Fibroblast of lung (primary cell): ENCODE data around the gene KMT2A. TPM values are rescaled to one million over a fixed set of nuclear protein-coding genes. Genes with fewer than 3 reads are reported as not detected.

Experiments used
- DNase-seq, 2 donors: peaks; one replicate each; pipeline versions ENCODE4 v3.0.0 to v3.0.0-alpha.2; 2010; ENCODE audit warnings: low read depth in 2 of 2
- H2AFZ ChIP-seq: 2 replicates; pipeline ENCODE4 v1.5.1; 2012; ENCODE audit warnings: low read length, control low read depth, inconsistent platforms
- H3K27ac ChIP-seq: 2 replicates; pipeline ENCODE4 v1.5.1; 2011; ENCODE audit warnings: low read length, control low read depth; ENCODE audit not compliant: insufficient read depth
- H3K27me3 ChIP-seq: 2 replicates; pipeline ENCODE4 v1.5.1; 2011; ENCODE audit warnings: mild to moderate bottlenecking, low read length; ENCODE audit not compliant: control insufficient read depth, insufficient read depth
- H3K36me3 ChIP-seq: 2 replicates; pipeline ENCODE4 v1.5.1; 2011; ENCODE audit warnings: low read length; ENCODE audit not compliant: control insufficient read depth, insufficient read depth
- H3K4me1 ChIP-seq: 2 replicates; pipeline ENCODE4 v1.5.1; 2011; ENCODE audit warnings: low read length; ENCODE audit not compliant: control insufficient read depth, insufficient read depth; ENCODE audit errors: extremely low read depth
- H3K4me2 ChIP-seq: 2 replicates; pipeline ENCODE4 v1.5.1; 2011; ENCODE audit warnings: low read length, control low read depth; ENCODE audit not compliant: insufficient read depth; ENCODE audit errors: extremely low read depth
- H3K4me3 ChIP-seq, 4 experiments: fragments of 200-600 bp in 1 of 4; sonication (generic) in 1 of 4; replicated peaks in 1 of 4; 2 replicates each; pipeline ENCODE4 v1.5.1; 2011 to 2016; ENCODE audit warnings: low read length in 4 of 4, low read depth in 3 of 4, mild to moderate bottlenecking in 3 of 4, control low read depth in 2 of 4, inconsistent platforms in 1 of 4, mixed read lengths in 1 of 4; ENCODE audit not compliant: insufficient read depth in 1 of 4; ENCODE audit errors: control extremely low read depth in 1 of 4
- H3K79me2 ChIP-seq: 2 replicates; pipeline ENCODE4 v1.5.1; 2012; ENCODE audit warnings: mild to moderate bottlenecking, low read length, inconsistent platforms; ENCODE audit not compliant: control insufficient read depth, insufficient read depth
- H3K9ac ChIP-seq: 2 replicates; pipeline ENCODE4 v1.5.1; 2011; ENCODE audit warnings: mild to moderate bottlenecking, low read length, control low read depth; ENCODE audit not compliant: insufficient read depth
- H3K9me3 ChIP-seq: 2 replicates; pipeline ENCODE4 v1.5.1; 2012; ENCODE audit warnings: low read depth, low read length; ENCODE audit not compliant: control insufficient read depth, insufficient read depth
- H4K20me1 ChIP-seq: 2 replicates; pipeline ENCODE4 v1.5.1; 2011; ENCODE audit warnings: low read length; ENCODE audit not compliant: control insufficient read depth, insufficient read depth; ENCODE audit errors: extremely low read depth
- EZH2 ChIP-seq: IDR thresholded peaks from 2 replicates; pipeline ENCODE4 v1.5.1; 2012; ENCODE audit warnings: low read length, control low read depth, mild to moderate bottlenecking; ENCODE audit errors: missing control alignments
- polyA plus RNA-seq, 2 donors: library from polyadenylated mRNA; depleted of rRNA in 1 of 2; stranded (reverse) in 1 of 2; unstranded in 1 of 2; fragments of >200 nt; gene quantifications; 2 replicates each; pipeline ENCODE4 v1.2.1, GENCODE V29; 2011 to 2012; ENCODE audit warnings: missing spikeins in 1 of 2
- total RNA-seq: library from RNA; depleted of rRNA; stranded (reverse); fragments of >200 nt; gene quantifications from 2 replicates; pipeline ENCODE4 v1.2.1, GENCODE V29; 2014
- TF ChIP-seq, protein P1 (sequence below), 2 donors: IDR thresholded peaks in 1 of 2; conservative IDR thresholded peaks in 1 of 2; 1 replicate in 1 of 2; 2 replicates in 1 of 2; pipeline ENCODE4 v1.5.1; 2011 to 2012; ENCODE audit warnings: low read length in 2 of 2, control low read depth in 1 of 2, inconsistent platforms in 1 of 2, low read depth in 1 of 2, mild to moderate bottlenecking in 1 of 2

Gene KMT2A
- total and polyA plus RNA-seq, 2 donors (not counting 1 experiment from before 2014, with no cell fraction given): 17.1 to 33.4 TPM

DNA sequence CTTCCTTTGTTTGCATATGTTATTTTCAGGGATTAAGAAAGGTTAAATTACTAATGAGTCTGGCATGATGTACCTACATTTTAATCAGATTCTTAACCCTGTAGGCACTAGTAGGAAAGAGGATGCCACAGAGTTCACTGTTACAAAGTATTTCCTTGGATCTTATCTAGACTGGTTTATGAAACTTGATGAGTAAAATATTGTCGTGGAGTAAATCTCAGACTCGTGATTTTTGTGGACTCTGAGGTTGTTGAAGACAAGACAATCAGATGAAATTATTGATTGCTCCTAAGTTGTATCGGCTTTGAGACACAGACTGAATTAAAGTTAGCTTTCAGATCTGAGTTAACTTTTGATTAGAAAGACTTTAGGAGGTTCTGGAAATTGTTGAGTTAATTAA lies 6.0 kb downstream of the KMT2A start:
- no peak for DNase-seq
- TF ChIP-seq, protein P1, sequence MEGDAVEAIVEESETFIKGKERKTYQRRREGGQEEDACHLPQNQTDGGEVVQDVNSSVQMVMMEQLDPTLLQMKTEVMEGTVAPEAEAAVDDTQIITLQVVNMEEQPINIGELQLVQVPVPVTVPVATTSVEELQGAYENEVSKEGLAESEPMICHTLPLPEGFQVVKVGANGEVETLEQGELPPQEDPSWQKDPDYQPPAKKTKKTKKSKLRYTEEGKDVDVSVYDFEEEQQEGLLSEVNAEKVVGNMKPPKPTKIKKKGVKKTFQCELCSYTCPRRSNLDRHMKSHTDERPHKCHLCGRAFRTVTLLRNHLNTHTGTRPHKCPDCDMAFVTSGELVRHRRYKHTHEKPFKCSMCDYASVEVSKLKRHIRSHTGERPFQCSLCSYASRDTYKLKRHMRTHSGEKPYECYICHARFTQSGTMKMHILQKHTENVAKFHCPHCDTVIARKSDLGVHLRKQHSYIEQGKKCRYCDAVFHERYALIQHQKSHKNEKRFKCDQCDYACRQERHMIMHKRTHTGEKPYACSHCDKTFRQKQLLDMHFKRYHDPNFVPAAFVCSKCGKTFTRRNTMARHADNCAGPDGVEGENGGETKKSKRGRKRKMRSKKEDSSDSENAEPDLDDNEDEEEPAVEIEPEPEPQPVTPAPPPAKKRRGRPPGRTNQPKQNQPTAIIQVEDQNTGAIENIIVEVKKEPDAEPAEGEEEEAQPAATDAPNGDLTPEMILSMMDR (conservative IDR thresholded peaks at IDR 0.05 in 1 of 2, IDR thresholded peaks at IDR 0.05 in 1 of 2; ENCODE audit: low read depth in 1 of 2, low read length in 2 of 2): no peak
- TF ChIP-seq EZH2: no peak
- H3K27ac ChIP-seq: no peak overlapping the region
- no peak overlapping the region for H3K4me3 ChIP-seq
- H3K36me3 ChIP-seq: no peaks in the 10 kb centered on the region
- H3K27me3 ChIP-seq: no peaks in the 10 kb centered on the region
- H2AFZ ChIP-seq: no peak overlapping the region
- no peak overlapping the region for H3K9ac ChIP-seq
- H3K9me3 ChIP-seq: no peaks in the 10 kb centered on the region
- H3K4me2 ChIP-seq: no peak overlapping the region
- H4K20me1 ChIP-seq: peaks cover 9% of the 10 kb centered on the region
- H3K4me1 ChIP-seq: peaks cover 8% of the 10 kb centered on the region
- H3K79me2 ChIP-seq: peaks cover 96% of the 10 kb centered on the region

DNA sequence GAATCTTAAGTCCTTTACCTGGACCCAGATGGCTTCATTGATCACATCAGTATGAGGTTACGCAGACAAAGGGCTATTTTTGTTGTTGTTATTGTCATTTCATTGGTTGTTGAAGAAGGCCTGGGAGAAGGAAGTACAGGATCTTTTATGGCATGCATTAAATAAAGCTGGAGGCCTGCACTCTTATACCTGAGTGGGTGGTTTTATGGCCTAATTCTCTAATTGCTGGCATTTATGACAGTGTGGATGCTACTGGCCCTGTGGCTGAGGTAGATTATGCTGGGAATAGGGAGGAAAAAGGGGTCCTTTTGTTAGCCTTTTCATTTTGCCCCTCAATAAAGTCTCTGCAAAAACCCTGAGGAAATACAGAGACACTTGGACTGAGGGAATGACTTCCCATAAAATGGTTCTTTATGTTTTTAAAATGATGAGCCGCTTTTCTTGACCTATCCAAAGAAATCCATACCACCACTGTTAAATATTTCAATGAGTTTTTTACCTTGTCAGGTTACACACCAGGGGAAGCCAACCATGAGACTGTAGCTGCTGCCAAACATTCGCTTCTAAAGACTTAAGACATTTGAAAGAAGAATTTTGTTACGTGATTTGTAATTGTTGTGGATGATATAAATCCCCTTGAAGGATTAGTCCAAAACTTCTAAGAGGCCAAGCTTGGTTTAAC lies 6.8 kb downstream of the KMT2A start:
- Histone ChIP-seq H3K9me3 (no peaks in the 10 kb centered on the region), H3K36me3 (no peaks in the 10 kb centered on the region), H3K4me1 (peaks cover 8% of the 10 kb centered on the region), H3K79me2 (peaks cover 93% of the 10 kb centered on the region), H3K27me3 (no peaks in the 10 kb centered on the region), H4K20me1 (peaks cover 11% of the 10 kb centered on the region), H2AFZ (no peak overlapping the region), H3K27ac (no peak overlapping the region), H3K4me3 (no peak overlapping the region), H3K9ac (no peak overlapping the region), H3K4me2 (no peak overlapping the region)
- TF ChIP-seq EZH2: no peak
- TF ChIP-seq, protein P1 (conservative IDR thresholded peaks at IDR 0.05 in 1 of 2, IDR thresholded peaks at IDR 0.05 in 1 of 2; ENCODE audit: low read depth in 1 of 2, low read length in 2 of 2): no peak
- DNase-seq: no peak

DNA sequence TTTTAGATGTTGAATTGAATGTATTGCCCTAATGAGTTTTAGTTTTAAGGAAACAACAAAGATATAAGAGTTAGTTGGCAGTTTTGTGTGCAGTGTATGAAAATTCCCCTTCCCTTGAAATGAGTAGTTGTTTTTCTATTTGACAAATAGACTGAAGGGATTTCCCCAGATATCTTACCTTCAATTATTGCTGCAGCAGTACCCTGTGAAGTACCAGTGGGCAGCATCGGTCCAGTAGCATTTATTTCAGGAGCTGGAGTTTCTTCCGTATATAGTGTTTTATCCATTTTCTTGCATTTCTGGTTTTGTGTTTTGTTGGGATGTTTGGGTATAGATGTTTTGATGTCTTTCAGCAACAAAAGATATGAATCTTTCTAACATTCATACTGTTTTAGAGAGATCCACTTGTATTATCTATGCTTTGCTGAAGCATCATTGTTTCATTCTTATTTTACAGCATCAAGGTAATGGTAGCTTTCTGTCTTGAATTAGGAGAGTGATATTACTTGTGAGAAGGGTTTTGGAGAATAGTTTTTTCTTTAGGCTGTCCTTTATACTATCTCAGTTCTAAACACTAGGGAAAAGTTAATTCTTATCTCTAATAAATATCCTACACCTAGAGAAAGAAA lies 7.4 kb downstream of the KMT2A start:
- peaks cover 14% of the 10 kb centered on the region for H4K20me1 ChIP-seq
- DNase-seq: no peak
- H3K9ac ChIP-seq: no peak overlapping the region
- no peak for TF ChIP-seq EZH2
- TF ChIP-seq, protein P1 (conservative IDR thresholded peaks at IDR 0.05 in 1 of 2, IDR thresholded peaks at IDR 0.05 in 1 of 2; ENCODE audit: low read depth in 1 of 2, low read length in 2 of 2): no peak
- no peaks in the 10 kb centered on the region for H3K27me3 ChIP-seq
- H3K4me2 ChIP-seq: no peak overlapping the region
- H2AFZ ChIP-seq: no peak overlapping the region
- H3K4me3 ChIP-seq: no peak overlapping the region
- no peak overlapping the region for H3K27ac ChIP-seq
- no peaks in the 10 kb centered on the region for H3K36me3 ChIP-seq
- H3K9me3 ChIP-seq: no peaks in the 10 kb centered on the region
- H3K4me1 ChIP-seq: peaks cover 9% of the 10 kb centered on the region
- peaks cover 90% of the 10 kb centered on the region for H3K79me2 ChIP-seq
